Endodermal cell (in vitro differentiated cells): ENCODE results near the gene UBASH3B. TPM values are rescaled to one million over a fixed set of nuclear protein-coding genes. Genes with fewer than 3 reads are reported as not detected.

Experiments
- DNase-seq: peaks from one replicate; pipeline ENCODE4 v3.0.0-alpha.2; 2017
- H3K27ac ChIP-seq: 2 replicates; pipeline ENCODE4 v1.5.1; 2013; ENCODE audit warnings: mild to moderate bottlenecking, low read depth, low read length, moderate library complexity
- H3K27me3 ChIP-seq: 2 replicates; pipeline ENCODE4 v1.6.1; 2013; ENCODE audit warnings: mild to moderate bottlenecking, low read length, moderate library complexity; ENCODE audit not compliant: insufficient read depth, control insufficient read depth, poor library complexity, severe bottlenecking
- H3K36me3 ChIP-seq: 2 replicates; pipeline ENCODE4 v1.7.0; 2013; ENCODE audit warnings: mild to moderate bottlenecking, low read length, moderate library complexity; ENCODE audit not compliant: control insufficient read depth, insufficient read depth
- H3K4me1 ChIP-seq: one replicate; pipeline ENCODE4 v1.7.0; 2013; ENCODE audit warnings: low read length; ENCODE audit not compliant: control insufficient read depth, insufficient read depth
- H3K4me3 ChIP-seq: 2 replicates; pipeline ENCODE4 v1.5.1; 2013; ENCODE audit warnings: mild to moderate bottlenecking, low read length, moderate library complexity
- H3K9ac ChIP-seq: 2 replicates; pipeline ENCODE4 v1.6.1; 2013; ENCODE audit warnings: mild to moderate bottlenecking, low read length, moderate library complexity; ENCODE audit not compliant: poor library complexity, severe bottlenecking; ENCODE audit errors: extremely low read depth
- H3K9me3 ChIP-seq: 2 replicates; pipeline ENCODE4 v1.6.1; 2013; ENCODE audit warnings: mild to moderate bottlenecking, low read length, moderate library complexity; ENCODE audit not compliant: control insufficient read depth
- H3K27ac Mint-ChIP-seq: 2 replicates; pipeline ENCODE4 v1.8.0; 2020; ENCODE audit warnings: mixed read lengths
- H3K27me3 Mint-ChIP-seq: 2 replicates; pipeline ENCODE4 v1.8.0; 2021; ENCODE audit warnings: mild to moderate bottlenecking, mixed read lengths; ENCODE audit not compliant: insufficient read depth
- H3K36me3 Mint-ChIP-seq: 2 replicates; pipeline ENCODE4 v1.8.0; 2020; ENCODE audit warnings: low read depth, mixed read lengths
- H3K4me1 Mint-ChIP-seq: 2 replicates; pipeline ENCODE4 v1.8.0; 2020; ENCODE audit warnings: mixed read lengths
- H3K4me3 Mint-ChIP-seq: 2 replicates; pipeline ENCODE4 v1.8.0; 2020; ENCODE audit warnings: mild to moderate bottlenecking, moderate library complexity, mixed read lengths
- H3K9me3 Mint-ChIP-seq: 2 replicates; pipeline ENCODE4 v1.8.0; 2020; ENCODE audit warnings: mild to moderate bottlenecking, mixed read lengths
- WGBS, 2 experiments: methylation state at CpG; one replicate each; pipeline versions ENCODE4 v1.1.5 to v1.1.7; 2013; ENCODE audit warnings: missing lambda C conversion rate in 2 of 2, mixed read lengths in 1 of 2; ENCODE audit not compliant: insufficient coverage in 1 of 2, insufficient read length in 1 of 2; 5-methylcytosine and 5-hydroxymethylcytosine counted together
- total RNA-seq, 2 donors: library from RNA; stranded (reverse); fragmentation: NEBNext Ultra II Directional in 1 of 2; extraction: Animal tissue kit (Norgen Biotek cat#: 25700) in 1 of 2; gene quantifications; 2 replicates in 1 of 2; 3 replicates in 1 of 2; pipeline ENCODE4 v1.2.1, GENCODE V29; 2021
- TF ChIP-seq, protein P1 (sequence below): fragments of 200-600 bp; sonication (generic); conservative IDR thresholded peaks from 2 replicates; pipeline ENCODE4 v1.5.0; 2021; ENCODE audit warnings: antibody characterized with exemption, mild to moderate bottlenecking

Gene UBASH3B
- total RNA-seq, 2 donors from 2014 or later, result 6.0 to 9.0 TPM

DNA sequence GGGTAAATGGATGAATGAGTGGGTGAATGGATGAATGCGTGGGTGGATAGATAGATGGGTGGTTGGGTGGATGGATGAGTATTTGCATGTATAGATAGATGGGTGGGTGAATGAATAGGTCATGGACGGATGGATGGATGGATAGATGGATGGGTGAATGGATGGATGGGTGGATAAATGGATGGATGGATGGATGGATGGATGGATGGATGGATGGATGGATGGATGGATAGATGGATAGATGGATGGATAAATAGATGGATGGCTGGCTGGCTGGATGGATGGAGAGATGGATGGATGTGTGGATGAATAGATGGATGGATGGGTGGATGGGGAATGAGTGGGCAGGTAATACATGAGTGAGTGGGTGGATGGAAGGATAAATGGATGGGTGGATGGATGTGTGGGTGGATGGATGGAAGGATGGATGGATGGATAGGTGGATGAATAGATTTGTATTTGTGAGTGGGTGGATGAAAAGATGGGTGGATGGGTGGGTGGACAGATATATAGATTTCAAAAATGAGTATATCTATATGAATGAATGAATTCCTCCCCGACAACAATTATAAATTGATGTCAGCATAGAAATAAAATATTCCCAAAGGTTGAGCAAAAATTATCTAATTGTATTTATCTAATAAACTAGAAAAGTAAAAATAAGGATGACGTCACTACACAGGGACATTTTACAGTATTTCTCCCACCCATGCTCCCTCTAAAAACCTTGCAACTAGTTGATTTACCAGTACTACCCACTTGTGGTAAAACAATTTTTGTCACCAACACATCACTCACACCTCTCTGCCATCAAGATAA lies 182.2 kb downstream of the UBASH3B start:
- H3K27me3 Mint-ChIP-seq, result no peaks in the 10 kb centered on the region

DNA sequence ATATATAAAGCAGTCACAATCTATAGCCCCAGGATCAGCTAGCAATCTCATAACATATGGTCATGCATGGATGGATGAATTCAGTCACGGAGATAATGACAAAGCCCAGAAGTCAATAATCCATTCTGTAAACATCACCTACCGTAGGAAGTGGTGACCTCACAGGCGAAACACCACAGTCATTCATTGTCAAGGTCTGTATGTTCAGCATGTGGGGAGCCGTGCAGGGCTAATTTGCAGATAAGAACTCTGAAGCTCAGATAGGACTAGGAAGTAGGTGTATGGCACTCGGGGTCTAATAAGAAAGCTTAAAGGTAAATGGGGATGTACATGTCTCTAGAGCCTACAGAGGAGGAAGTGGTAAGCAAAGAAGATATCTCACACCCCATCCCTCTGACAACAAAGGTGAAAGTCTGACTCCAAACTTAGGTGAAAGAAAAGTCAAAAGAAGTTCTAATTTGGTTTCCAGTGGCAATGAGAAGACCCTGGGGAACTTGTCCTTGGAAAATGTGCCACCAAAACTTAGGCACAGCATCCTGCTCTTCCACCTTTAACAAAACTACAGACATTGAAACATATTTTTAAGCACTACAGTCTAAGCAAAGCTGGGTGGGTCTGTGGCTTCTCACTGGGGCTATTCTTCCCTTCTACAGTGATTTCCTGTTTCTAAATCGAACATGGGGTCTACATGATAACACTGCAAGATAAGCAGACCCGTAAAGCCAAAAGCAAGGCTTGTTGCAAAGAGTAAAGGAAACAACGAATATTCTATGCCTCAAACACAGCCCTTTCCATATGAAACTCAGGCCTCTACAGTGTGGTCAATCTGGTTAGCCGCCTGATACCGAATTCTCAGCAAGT lies 188.0 kb downstream of the UBASH3B start:
- no peak overlapping the region for H3K9ac ChIP-seq
- DNase-seq, result peak; percentile 73
- no peaks in the 10 kb centered on the region for H3K27me3 ChIP-seq
- no peaks in the 10 kb centered on the region for H3K9me3 ChIP-seq
- peaks cover 31% of the 10 kb centered on the region for H3K4me1 Mint-ChIP-seq
- no peaks in the 10 kb centered on the region for H3K36me3 ChIP-seq
- H3K4me3 ChIP-seq, result peak overlapping the region; percentile 16
- peak overlapping the region; percentile 83 for H3K27ac Mint-ChIP-seq
- H3K27ac ChIP-seq, result no peak overlapping the region
- no peaks in the 10 kb centered on the region for H3K27me3 Mint-ChIP-seq
- TF ChIP-seq, protein P1, sequence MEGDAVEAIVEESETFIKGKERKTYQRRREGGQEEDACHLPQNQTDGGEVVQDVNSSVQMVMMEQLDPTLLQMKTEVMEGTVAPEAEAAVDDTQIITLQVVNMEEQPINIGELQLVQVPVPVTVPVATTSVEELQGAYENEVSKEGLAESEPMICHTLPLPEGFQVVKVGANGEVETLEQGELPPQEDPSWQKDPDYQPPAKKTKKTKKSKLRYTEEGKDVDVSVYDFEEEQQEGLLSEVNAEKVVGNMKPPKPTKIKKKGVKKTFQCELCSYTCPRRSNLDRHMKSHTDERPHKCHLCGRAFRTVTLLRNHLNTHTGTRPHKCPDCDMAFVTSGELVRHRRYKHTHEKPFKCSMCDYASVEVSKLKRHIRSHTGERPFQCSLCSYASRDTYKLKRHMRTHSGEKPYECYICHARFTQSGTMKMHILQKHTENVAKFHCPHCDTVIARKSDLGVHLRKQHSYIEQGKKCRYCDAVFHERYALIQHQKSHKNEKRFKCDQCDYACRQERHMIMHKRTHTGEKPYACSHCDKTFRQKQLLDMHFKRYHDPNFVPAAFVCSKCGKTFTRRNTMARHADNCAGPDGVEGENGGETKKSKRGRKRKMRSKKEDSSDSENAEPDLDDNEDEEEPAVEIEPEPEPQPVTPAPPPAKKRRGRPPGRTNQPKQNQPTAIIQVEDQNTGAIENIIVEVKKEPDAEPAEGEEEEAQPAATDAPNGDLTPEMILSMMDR, result no peak
- peaks cover 4% of the 10 kb centered on the region for H3K4me1 ChIP-seq
- 66 to 81% methylated on average over 6 to 10 of the region's 10 CpGs for WGBS, 2 experiments
- H3K9me3 Mint-ChIP-seq, result peaks cover 2% of the 10 kb centered on the region
- no peak overlapping the region for H3K4me3 Mint-ChIP-seq
- no peaks in the 10 kb centered on the region for H3K36me3 Mint-ChIP-seq

More for the DNA sequence above, 182.2 kb downstream of the UBASH3B start:
- WGBS, 2 experiments, result 93 to 98% methylated on average over 2 to 3 of the region's 4 CpGs
- Mint-ChIP-seq H3K27ac (no peak overlapping the region), H3K9me3 (no peaks in the 10 kb centered on the region), H3K36me3 (no peaks in the 10 kb centered on the region), H3K4me3 (no peak overlapping the region), H3K4me1 (peaks cover 25% of the 10 kb centered on the region)
- TF ChIP-seq, protein P1, result no peak
- Histone ChIP-seq H3K4me3 (no peak overlapping the region), H3K36me3 (no peaks in the 10 kb centered on the region), H3K9ac (no peak overlapping the region), H3K27me3 (no peaks in the 10 kb centered on the region), H3K27ac (no peak overlapping the region), H3K9me3 (no peaks in the 10 kb centered on the region), H3K4me1 (no peaks in the 10 kb centered on the region)
- DNase-seq, result no peak

DNA sequence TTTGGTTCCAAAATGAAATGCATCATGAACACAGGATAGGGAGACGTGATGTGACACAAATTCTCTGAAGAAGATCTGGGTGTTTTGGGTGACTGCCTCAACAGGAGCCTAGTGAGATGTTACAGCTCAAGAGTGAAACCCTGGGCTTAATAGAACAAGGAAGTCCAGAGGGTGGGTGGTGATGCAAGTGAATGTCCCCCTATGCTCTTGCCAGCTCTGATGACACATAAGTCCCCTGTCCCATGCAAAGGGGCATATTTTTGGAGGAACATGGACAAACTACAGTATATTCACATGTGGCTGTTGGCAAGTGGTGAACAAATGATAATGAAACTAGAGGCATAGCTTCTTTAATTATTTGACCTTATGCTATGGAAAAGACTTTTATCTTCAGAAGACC lies 191.9 kb downstream of the UBASH3B start:
- Histone ChIP-seq H3K36me3 (no peaks in the 10 kb centered on the region), H3K27ac (no peak overlapping the region), H3K27me3 (no peaks in the 10 kb centered on the region), H3K4me3 (no peak overlapping the region), H3K4me1 (peaks cover 7% of the 10 kb centered on the region), H3K9me3 (no peaks in the 10 kb centered on the region), H3K9ac (no peak overlapping the region)
- TF ChIP-seq, protein P1, result no peak
- Mint-ChIP-seq H3K36me3 (no peaks in the 10 kb centered on the region), H3K4me1 (peaks cover 50% of the 10 kb centered on the region), H3K4me3 (no peak overlapping the region), H3K9me3 (peaks cover 2% of the 10 kb centered on the region), H3K27me3 (no peaks in the 10 kb centered on the region), H3K27ac (no peak overlapping the region)
- DNase-seq, result no peak
- 91 to 100% methylated on average over 1 of the region's 1 CpG for WGBS, 2 experiments
